Measurements from ENCODE around the gene DET1. TPM values are rescaled to one million over a fixed set of nuclear protein-coding genes. Genes with fewer than 3 reads are reported as not detected.

The DET1 gene
- total RNA-seq, 1 experiment from 2014 or later, result 5.2 TPM

DNA sequence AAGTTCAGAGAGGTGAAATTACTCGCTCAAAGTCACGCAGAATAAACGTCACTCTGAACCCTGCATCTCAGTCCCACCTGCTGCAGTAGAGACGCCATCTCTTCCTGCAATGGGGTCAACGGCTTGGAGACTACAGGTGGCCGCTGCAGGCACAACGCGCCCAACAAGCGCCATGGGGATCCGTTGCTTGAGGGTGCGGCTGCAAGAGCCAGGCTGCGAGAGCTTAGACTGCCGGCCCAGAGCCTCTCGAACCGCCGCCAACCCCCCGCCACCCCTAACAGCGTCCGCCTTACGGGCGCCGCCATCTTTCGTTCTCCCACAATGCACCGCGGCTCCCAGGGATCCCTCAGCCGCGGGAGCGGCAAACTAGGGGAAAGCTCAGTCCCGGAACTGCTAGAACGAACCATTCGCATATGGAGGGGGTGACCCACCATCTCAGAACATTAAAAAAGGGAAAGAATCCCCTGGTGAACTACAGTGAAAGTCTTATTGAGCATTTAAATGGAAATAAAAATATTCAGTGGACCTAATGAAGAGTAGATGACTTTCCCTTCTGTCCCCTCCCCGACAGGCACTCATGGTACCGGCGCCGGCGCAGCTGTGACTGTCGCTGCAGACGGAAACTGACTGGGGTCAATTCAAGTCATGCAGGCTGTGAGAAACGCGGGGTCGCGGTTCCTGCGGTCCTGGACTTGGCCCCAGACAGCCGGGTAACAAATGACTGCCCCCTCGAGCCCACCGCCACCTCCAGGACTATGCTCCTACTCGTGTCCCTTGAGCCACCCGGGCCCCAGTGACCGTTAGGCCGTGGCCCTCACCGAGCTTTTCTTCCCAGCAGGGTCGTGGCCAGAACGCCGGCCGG, 79.2 kb downstream of the DET1 start, which contains the start of the genes MRPL46 and MRPS11:
Gene MRPL46, minus strand, starts transcription at position 316 of the 862 bp plus-strand sequence. Its CDS starts 11 bp downstream, at position 305.
Gene MRPS11, plus strand, starts transcription at position 636 of the 862 bp plus-strand sequence. Its CDS starts 10 bp downstream, at position 646.
- peak; percentile 85 for DNase-seq (ENCODE audit: low read depth)

DNA sequence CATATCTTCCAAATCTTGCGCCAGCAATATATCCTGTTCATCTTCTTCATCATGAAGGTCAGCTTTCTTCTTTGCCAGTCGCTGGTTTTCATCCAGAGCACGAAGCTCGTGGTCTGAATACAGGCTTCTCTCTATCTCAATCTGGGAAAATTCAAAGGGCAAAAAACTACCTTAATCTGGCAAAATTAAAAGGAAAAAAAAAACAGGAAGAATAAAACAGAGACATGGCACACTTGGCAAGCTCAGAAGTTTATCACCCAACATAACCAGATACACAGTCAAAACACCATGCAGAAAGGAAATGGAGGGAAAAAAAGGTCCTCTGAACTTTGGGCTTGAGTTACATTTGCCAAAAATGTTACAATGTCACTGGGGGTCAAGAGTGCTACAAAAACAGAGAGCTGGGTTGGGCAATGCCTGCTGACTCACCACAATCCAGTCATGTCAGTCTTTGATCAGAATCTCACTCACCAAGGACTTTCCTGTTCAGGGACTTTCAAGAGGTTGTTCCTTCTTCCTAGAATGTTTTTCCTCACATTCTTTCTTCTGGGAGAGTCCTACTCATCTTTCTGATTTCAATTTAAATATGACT, 80.8 kb downstream of the DET1 start:
- peak; percentile 51 for DNase-seq (ENCODE audit: low read depth)

DNA sequence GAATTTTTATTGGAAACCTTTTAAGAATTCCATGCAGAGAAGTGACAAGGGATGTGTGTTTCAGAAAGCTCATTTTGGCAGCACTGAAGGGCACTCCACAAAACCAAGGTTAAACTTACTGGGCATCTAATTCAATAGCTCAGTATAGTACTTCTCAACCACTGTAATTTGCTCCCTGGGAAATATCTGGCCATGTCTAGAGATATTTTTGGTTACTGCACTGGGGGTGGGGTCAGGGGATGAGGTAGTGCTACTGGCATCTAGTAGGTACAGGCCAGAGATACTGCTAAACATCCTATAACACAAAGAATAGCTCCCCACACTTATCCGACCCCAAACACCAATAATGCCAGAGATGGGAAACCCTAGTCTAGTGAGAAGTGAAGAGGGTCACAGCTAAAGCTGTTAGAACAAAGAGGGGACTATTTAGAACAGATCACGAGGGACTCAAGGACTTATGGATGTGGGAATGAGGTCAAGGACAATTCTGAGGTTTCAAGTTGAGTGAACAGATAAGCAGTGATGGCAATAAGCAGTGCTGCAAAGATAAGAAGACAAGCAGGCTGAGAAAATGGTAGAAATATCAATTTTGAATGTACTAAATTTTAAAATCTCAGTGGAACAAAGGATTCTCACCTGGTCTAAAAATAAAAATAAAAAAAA, 82.5 kb downstream of the DET1 start:
- DNase-seq (ENCODE audit: low read depth), result no peak

Other genes with a start within 250 kb of the DET1 start
- gene MRPL46, start 79.3 kb downstream of the DET1 start, total RNA-seq (2014; rRNA removed), result 18.1 and 23.4 TPM in 2 replicates
- gene MRPS11, start 79.0 kb downstream of the DET1 start, total RNA-seq (2014; rRNA removed), result 48.5 and 49.3 TPM in 2 replicates
- 82.2 and 86.3 TPM in 2 replicates for gene AEN, start 74.7 kb upstream of the DET1 start, total RNA-seq (2014; rRNA removed)
- gene ISG20, start 92.3 kb upstream of the DET1 start, total RNA-seq (2014; rRNA removed), result 0.51 and 0.57 TPM in 2 replicates